ENCODE results near the gene MMP2.

GRCh38 chr16:55502801-55503366 lies 23.9 kb downstream of the MMP2 start:
- TF ChIP-seq CTCF (IDR thresholded peaks at IDR 0.05) (peak in 3 of 5 experiments; percentile 10 to 55 (median 26)), POLR2A (IDR thresholded peaks at IDR 0.05) (peak in 1 of 2 donors; percentile 15)
